ENCODE results near the gene HOXB2.

The HOXB2 gene

GRCh38 chr17:48578616-48579470, 33.9 kb upstream of the HOXB2 start:
- DNase-seq (ENCODE audit: low spot score) = no peak

- DNase-seq (ENCODE audit: low spot score) = peak; percentile 62
Observed at GRCh38 chr17:48577946-48578615, 33.2 kb upstream of the HOXB2 start, which contains the start of gene HOXB4. TSS of gene HOXB4 (minus strand) at chr17:48578350. CDS start at chr17:48578319, 31 bp downstream.

GRCh38 chr17:48577330-48577945, 32.5 kb upstream of the HOXB2 start:
- no peak for DNase-seq (ENCODE audit: low spot score)

DNA sequence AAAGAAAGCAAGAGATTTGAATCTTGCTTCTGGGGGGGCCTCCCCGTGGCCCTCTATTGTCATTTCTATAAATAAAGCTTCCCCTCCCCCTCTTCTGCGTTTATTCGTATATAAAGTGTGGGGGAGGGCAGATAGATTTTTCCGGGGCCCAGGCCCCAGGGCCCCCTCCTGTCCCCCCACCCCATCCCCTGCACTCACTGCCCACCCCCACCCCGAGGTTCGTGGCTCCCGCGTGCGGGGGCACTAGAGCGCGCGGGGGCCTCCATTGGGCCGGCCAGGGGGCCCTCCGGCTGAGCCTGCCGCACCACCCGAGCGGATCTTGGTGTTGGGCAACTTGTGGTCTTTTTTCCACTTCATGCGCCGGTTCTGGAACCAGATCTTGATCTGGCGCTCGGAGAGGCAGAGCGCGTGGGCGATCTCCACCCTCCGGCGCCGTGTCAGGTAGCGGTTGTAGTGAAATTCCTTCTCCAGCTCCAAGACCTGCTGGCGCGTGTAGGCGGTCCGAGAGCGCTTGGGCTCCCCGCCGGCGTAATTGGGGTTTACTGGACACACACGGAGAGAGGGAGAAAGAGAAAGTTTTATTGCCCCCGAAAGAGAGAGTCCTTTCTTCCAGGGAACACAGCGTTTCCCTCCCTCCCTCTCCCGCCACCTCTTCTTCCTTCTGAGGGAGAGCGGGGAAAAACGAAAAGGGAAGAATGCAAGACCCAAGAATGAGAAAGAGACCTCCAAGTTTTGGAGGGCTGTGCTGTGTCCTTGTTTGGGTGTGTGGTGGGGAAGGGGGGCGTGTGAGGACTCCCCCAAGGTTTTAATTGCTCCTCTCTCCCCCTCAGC, 31.8 kb upstream of the HOXB2 start:
- DNase-seq (ENCODE audit: low spot score) = peak; percentile 41

- DNase-seq (ENCODE audit: low spot score) = no peak
Observed at GRCh38 chr17:48575673-48576478, 31.0 kb upstream of the HOXB2 start.

DNA sequence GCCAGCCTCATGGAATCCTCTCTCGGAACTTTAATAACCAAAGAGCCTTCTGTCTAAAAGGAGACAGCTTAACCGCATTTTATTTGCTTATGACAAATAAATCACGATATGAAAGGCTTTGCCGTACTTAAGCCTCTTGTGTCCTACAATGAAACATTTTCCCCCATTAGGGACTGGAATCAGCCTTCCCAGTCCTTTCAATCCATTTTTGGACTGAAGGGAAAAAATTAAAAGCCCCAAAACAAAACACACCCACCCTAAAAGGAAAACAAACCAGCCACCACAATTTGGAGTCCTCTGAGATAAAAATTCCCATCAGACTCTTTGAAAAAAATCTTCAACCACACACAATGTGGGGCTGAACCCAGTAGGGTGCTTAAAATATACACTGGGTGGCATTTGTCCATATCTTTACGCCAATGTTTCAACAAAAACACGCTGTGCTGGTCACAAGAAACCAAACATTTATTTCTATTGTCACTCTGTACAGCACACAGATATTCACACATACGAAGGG, 30.2 kb upstream of the HOXB2 start:
- no peak for DNase-seq (ENCODE audit: low spot score)

DNA sequence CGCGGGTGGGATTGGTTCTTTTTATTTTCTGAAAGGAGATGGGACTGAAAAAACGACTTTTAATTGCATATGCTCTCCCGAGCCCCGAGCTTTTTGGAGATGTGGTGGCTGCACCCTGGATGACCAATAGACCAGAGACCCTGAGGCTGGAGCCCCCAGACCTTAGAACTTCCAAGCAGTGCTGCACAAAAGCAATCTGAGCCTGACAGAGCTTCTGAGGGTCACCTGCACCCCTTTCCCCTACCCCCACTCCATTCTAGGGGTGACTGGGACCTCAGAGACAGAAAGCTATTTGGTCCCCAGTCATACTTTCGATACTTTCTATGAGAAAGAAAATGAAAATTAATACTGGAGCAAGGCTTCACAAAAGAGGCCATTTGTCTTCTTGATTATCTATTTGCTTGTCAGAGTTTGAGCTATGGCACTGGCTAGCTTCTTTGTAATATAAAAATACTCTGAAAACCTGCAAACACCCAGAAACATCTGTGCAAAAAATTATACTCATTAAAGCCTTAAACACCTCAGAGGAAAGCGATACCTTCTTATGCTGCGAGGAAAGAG, 29.7 kb upstream of the HOXB2 start:
- DNase-seq (ENCODE audit: low spot score) = no peak

DNA sequence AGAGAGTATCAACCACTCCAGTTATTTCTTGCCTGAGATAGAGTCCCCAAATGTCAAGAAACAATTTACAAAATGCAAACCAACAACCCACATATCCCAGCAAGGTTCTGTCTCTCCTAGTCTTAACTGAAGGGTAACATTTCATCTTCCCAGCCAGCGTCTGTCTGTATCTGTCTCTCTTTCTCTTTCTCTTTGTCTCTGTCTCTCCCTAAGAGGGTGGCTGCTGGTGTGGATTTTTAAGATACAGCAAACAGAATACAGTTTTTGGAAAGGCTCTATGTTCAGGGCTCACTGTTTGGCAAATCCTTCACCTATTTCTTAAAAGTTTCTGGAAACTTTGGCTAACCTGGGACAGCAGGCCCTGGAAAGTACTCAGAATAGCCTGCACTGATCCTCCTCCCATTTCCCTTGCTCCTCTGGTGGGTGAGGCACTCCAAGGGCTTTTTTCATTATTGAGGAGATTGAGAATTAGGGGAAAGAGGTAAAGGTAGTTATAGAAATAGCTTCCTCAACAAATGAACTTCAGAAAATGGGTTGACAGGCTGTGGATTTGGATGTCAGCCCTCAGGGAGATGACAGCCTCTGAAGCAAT, 27.0 kb upstream of the HOXB2 start:
- no peak for DNase-seq (ENCODE audit: low spot score)

DNA sequence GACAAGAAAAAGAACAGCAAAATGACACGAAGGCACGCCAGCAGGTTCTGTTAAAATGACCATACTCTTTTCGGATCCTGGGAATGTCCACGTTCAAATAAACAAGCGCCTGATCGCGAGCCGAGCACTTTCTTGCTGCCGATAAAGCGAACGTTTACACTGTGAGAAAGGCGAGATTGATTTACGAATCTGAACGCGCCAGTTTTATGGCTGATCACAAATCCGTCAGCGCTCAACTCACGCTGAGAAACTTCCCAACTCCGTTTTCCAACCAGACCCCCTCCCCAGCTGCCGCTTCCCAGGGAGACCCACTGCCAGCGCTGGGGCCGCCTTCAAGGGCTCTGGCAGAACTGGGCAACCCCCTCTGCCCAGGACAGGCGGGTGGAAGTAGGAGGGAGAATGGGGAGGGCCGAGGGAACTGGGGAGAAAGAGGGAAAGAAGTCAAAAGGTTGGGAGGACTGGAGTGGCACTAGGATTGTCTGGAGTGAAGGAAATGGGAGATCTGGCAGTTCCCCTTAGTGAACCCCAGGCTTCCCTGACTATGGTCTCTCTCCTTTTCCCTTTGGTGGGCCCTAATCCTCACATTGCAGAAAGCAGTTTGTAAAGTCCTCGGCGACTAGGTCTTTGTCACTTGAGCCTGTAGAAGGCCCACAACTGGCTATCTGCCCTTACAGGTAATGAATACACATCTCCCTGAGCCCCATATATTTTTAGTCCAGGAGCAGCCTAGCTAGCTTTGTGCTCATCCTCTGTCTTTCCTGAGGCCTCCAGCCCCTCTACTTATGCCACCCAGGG, 26.3 kb upstream of the HOXB2 start:
- no peak for DNase-seq (ENCODE audit: low spot score)

DNA sequence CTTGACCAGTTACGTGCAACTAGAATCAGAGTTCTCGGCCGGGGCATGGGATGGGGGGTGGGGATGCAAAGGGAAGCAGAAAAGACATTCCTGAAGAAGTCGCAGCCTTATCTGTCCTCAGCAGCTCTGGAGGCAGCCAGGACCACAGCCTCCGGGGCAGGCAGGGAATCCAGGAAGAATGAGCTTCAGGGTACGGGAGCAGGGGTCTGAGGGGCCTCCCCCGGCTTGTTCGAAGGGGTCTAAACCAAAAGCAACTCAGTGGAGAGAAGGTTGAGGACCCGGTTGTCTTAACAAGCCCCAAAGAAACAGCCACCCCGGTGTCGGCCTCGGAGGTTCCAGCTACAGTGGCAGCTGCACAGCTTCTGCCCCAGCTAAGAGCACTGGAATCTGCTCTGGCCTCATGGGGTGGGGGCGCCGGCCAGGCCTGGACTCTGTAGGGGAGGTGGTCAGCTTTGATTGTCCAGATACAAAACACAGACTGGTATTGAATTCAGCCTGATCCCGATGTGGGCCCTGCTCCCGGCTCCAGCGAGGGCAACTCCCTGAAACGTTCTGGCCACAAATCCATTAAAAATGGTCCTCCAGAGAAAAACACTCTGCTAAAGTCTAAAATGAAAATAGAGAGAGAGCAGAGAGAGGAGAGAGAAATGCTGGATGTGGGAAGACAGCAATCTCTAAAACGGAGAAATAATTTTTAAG, 25.6 kb upstream of the HOXB2 start:
- no peak for DNase-seq (ENCODE audit: low spot score)

GRCh38 chr17:48569674-48570324, 24.9 kb upstream of the HOXB2 start:
- DNase-seq (ENCODE audit: low spot score) = no peak

- no peak for DNase-seq (ENCODE audit: low spot score)
Observed at GRCh38 chr17:48569240-48569582, 24.3 kb upstream of the HOXB2 start.

GRCh38 chr17:48568499-48569239, 23.8 kb upstream of the HOXB2 start:
- DNase-seq (ENCODE audit: low spot score) = no peak

DNA sequence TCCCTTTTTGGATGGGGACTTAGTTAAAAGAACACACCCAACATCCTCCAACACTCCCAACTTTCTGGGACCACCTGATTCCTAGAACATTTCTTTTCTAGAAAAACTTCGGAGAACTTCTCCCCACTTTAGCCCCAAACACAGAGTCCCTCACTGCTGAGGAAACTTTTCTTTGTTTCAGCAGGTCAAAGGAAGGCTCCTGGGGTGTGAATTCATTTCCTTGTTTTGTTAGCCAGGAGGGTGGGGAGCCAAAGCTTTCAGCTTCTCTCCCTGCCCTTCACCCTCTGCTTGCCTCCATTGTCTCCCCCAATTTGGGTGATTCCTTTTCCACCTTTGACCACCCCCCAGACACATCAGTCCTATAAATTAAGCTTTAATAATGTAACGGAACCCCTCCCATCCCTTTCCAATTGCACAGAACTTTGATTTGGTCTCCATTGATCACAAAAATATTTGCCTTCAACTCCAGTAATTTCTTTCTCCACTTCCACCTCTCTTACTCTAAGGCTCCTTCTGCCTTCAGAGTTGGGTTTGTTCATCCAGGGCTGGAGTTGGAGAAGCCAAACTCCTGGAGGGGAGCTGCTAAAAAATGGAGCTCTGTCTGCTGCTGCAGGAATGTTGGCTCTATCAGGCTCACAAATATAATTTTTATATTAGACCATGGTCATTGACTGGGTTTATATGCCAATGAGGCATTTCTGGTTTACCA, 22.9 kb upstream of the HOXB2 start:
- no peak for DNase-seq (ENCODE audit: low spot score)

GRCh38 chr17:48567209-48567608, 22.3 kb upstream of the HOXB2 start:
- DNase-seq (ENCODE audit: low spot score) = no peak

- DNase-seq (ENCODE audit: low spot score) = no peak
Observed at GRCh38 chr17:48566717-48567116, 21.8 kb upstream of the HOXB2 start.

Data from hematopoietic multipotent progenitor cell treated with erythropoietin and hydrocortisone succinate and interleukin-3 and kit ligand, for 15 days (in vitro differentiated cells).